GM18909 (cell line): ENCODE data around the gene KCNJ6.

ENCODE experiments used
- ATAC-seq: cut with Tn5 transposase; IDR thresholded peaks from one replicate; pipeline ENCODE4 v1.9.1; 2021; ENCODE audit warnings: mild to moderate bottlenecking; ENCODE audit not compliant: unreplicated experiment, poor library complexity

The KCNJ6 gene

GRCh38 chr21:37907076-37907475, 9.2 kb downstream of the KCNJ6 start:
- no peak for ATAC-seq

GRCh38 chr21:37905291-37905690, 11.0 kb downstream of the KCNJ6 start:
- ATAC-seq: no peak

- ATAC-seq: no peak
These were observed 11.4 kb downstream of the KCNJ6 start for GRCh38 chr21:37904856-37905255.

GRCh38 chr21:37903396-37903795, 12.9 kb downstream of the KCNJ6 start:
- ATAC-seq: no peak

- ATAC-seq: no peak
These were observed 17.1 kb downstream of the KCNJ6 start for GRCh38 chr21:37899146-37899545.

GRCh38 chr21:37896788-37897187, 19.5 kb downstream of the KCNJ6 start:
- no peak for ATAC-seq

GRCh38 chr21:37891972-37892371, 24.3 kb downstream of the KCNJ6 start:
- no peak for ATAC-seq

GRCh38 chr21:37888659-37889058, 27.6 kb downstream of the KCNJ6 start:
- ATAC-seq: no peak

GRCh38 chr21:37886726-37887299, 29.4 kb downstream of the KCNJ6 start:
- no peak for ATAC-seq

- ATAC-seq: no peak
These were observed 30.1 kb downstream of the KCNJ6 start for GRCh38 chr21:37886120-37886519.

- ATAC-seq: no peak
These were observed 37.2 kb downstream of the KCNJ6 start for GRCh38 chr21:37878946-37879660.

- ATAC-seq: no peak
These were observed 38.2 kb downstream of the KCNJ6 start for GRCh38 chr21:37877888-37878684.

- ATAC-seq: no peak
These were observed 39.1 kb downstream of the KCNJ6 start for GRCh38 chr21:37877171-37877570.

GRCh38 chr21:37876561-37876960, 39.7 kb downstream of the KCNJ6 start:
- no peak for ATAC-seq

GRCh38 chr21:37874904-37875780, 41.1 kb downstream of the KCNJ6 start:
- ATAC-seq: no peak

GRCh38 chr21:37874481-37874880, 41.8 kb downstream of the KCNJ6 start:
- no peak for ATAC-seq

- no peak for ATAC-seq
These were observed 42.6 kb downstream of the KCNJ6 start for GRCh38 chr21:37873655-37874054.

GRCh38 chr21:37871121-37871862, 45.0 kb downstream of the KCNJ6 start:
- ATAC-seq: no peak

GRCh38 chr21:37870221-37870620, 46.0 kb downstream of the KCNJ6 start:
- ATAC-seq: no peak

- no peak for ATAC-seq
These were observed 46.6 kb downstream of the KCNJ6 start for GRCh38 chr21:37869661-37870060.
